GM13977 (cell line): ENCODE data around the gene SLX4IP.

Experiments used
- DNase-seq: peaks from one replicate; pipeline ENCODE4 v3.0.0; 2012; ENCODE audit warnings: low spot score
- CTCF ChIP-seq: IDR thresholded peaks from 2 replicates; pipeline ENCODE4 v1.5.1; 2012; ENCODE audit warnings: mild to moderate bottlenecking, control low read depth; ENCODE audit not compliant: insufficient read depth; ENCODE audit errors: extremely low read depth, missing control alignments
- in situ Hi-C: fragments of 300-500 bp; cut with MboI; formaldehyde crosslinking; loops from one replicate; pipeline ENCODE4 v1.12.0; 2022; ENCODE audit warnings: low sequenced_read_pairs, low pct_unique_long_range_greater_than_20kb, mixed read lengths, inconsistent platforms; ENCODE audit not compliant: unreplicated experiment

The SLX4IP gene

GRCh38 chr20:10554285-10554684, 119.2 kb downstream of the SLX4IP start:
- DNase-seq, result no peak
- in situ Hi-C loops, result loop anchor here (25.0 kb wide), 1 partner anchor 658 kb away; no protein-coding TSS in a partner anchor
- no peak for TF ChIP-seq CTCF

- no peak for TF ChIP-seq CTCF
- DNase-seq, result no peak
- in situ Hi-C loops, result loop anchor here (25.0 kb wide), 1 partner anchor 657 kb away; no protein-coding TSS in a partner anchor
These were observed 120.3 kb downstream of the SLX4IP start for GRCh38 chr20:10555393-10555792.

- no peak for DNase-seq
- TF ChIP-seq CTCF, result no peak
- in situ Hi-C loops, result loop anchor here (25.0 kb wide), 1 partner anchor 656 kb away; no protein-coding TSS in a partner anchor
These were observed 120.8 kb downstream of the SLX4IP start for GRCh38 chr20:10555865-10556308.

- in situ Hi-C loops, result loop anchor here (25.0 kb wide), 1 partner anchor 656 kb away; no protein-coding TSS in a partner anchor
- DNase-seq, result no peak
- no peak for TF ChIP-seq CTCF
These were observed 121.5 kb downstream of the SLX4IP start for GRCh38 chr20:10556519-10557083.

- no peak for TF ChIP-seq CTCF
- DNase-seq, result no peak
- in situ Hi-C loops, result loop anchor here (25.0 kb wide), 1 partner anchor 655 kb away; no protein-coding TSS in a partner anchor
These were observed 122.6 kb downstream of the SLX4IP start for GRCh38 chr20:10557685-10558084.

- peak; percentile 47 for DNase-seq
- in situ Hi-C loops, result loop anchor here (25.0 kb wide), 1 partner anchor 654 kb away; no protein-coding TSS in a partner anchor
- TF ChIP-seq CTCF, result no peak
These were observed 123.6 kb downstream of the SLX4IP start for GRCh38 chr20:10558635-10559187.
